ENCODE results near the gene PRTN3. TPM values are rescaled to one million over a fixed set of nuclear protein-coding genes. Genes with fewer than 3 reads are reported as not detected.
A peak's percentile ranks its signal among the peaks of the same experiment; 100 is the strongest.

Gene PRTN3
- total and polyA plus RNA-seq, 2 experiments from 2014 or later, result not detected

DNA sequence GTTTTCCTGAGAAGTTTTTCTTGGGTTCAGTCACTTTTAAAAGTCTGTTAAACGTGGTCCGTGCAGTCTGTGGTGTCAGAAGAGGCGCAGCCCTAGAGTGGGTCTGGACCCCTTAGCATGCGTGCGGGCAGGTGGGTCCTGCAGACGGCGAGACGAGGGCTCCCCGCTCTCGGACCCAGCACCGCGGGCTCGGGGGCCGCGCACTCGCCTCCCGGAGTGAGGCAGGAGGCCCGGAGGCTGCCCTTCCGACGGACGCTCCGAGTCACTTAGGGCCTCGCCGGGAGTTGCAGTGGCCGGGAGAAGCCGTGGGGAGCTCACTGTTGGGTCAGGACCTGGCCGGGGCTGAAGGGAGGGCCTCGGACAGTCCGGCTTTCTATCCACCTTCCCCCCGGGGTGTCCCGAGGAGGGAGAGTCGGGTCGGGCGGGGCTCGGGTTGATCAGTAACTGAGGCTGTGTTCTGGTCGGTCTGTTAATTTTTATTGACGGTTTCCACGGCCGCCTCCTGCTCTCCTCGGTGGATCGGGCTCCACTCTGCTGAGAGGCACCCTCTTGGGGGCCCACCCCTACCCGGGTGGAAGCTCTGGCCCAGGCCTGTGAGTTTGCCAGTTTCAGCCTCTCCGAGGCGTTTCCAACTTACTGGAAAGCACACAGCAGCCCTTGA lies 42.3 kb upstream of the PRTN3 start:
- Histone ChIP-seq H3K4me2 (peak overlapping the region; percentile 98), H4K20me1 (ENCODE audit: insufficient read depth, poor library complexity, severe bottlenecking) (peaks cover 57% of the 10 kb centered on the region), H3K79me2 (peaks cover 60% of the 10 kb centered on the region), H3K27ac (peak overlapping the region; percentile 97), H3K27me3 (no peaks in the 10 kb centered on the region), H3K9me3 (ENCODE audit: low read depth) (no peaks in the 10 kb centered on the region), H3K9me2 (replicated peaks; ENCODE audit: insufficient read depth) (no peaks in the 10 kb centered on the region), H2AFZ (no peak overlapping the region), H3K4me1 (ENCODE audit: insufficient read depth) (peaks cover 40% of the 10 kb centered on the region), H3K36me3 (replicated peaks; ENCODE audit: insufficient read depth, low read depth) (no peaks in the 10 kb centered on the region), H3K4me3 (peak overlapping the region; percentile 100)
- no peak for TF ChIP-seq EZH2phosphoT487 (IDR thresholded peaks at IDR 0.05; ENCODE audit: low read depth, severe bottlenecking, unreplicated experiment)
- 1% methylated on average over 41 of the region's 44 CpGs for WGBS (ENCODE audit: low lambda C conversion rate, missing lambda C conversion rate)
- peak; percentile 71 for DNase-seq (ENCODE audit: low spot score)

DNA sequence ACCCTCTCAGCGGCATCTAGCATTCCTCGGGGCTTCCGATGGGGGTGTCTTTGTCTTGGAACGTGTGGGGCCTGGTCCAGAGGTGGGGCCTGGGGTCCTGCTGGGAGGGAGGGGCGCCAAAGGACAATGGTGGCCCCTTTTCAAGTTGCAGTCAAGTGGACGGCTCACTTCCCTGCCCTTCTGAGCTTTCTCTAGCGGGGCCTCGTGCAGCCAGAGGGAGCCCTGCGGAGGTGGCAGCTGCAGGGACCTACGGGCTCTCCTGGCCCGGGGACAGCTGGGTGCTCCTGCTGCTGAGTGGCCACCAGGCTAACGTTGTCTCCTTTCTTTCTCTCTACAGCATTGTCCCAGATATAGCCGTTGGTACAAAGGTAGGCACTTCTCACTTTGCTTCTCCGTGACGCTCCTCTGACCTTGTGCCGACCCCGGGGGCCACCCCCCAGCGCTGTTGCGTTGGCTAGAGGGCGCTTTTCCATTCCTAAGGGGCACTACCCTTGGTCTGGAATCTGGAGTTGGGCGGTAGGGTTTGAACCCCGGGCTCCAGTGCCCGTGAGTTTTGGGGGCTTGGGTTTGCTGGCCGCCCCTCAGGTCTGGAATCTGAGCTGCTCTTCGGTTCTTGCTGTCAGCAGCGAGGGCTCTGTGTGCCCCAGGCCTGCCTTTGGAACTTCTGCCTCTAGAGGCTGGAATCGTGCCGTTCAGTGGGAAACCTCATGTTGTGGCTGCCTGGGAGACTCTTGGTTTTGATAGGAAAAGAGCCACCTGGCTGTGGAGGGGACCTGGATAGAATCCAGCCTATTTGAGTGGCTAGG lies 41.5 kb upstream of the PRTN3 start:
- Histone ChIP-seq H3K27ac (peak overlapping the region; percentile 97), H3K4me1 (ENCODE audit: insufficient read depth) (peaks cover 40% of the 10 kb centered on the region), H3K9me3 (ENCODE audit: low read depth) (no peaks in the 10 kb centered on the region), H3K9me2 (replicated peaks; ENCODE audit: insufficient read depth) (no peaks in the 10 kb centered on the region), H3K4me3 (peak overlapping the region; percentile 100), H2AFZ (no peak overlapping the region), H4K20me1 (ENCODE audit: insufficient read depth, poor library complexity, severe bottlenecking) (peaks cover 64% of the 10 kb centered on the region), H3K27me3 (no peaks in the 10 kb centered on the region), H3K79me2 (peaks cover 68% of the 10 kb centered on the region), H3K4me2 (peak overlapping the region; percentile 98), H3K36me3 (replicated peaks; ENCODE audit: insufficient read depth, low read depth) (no peaks in the 10 kb centered on the region)
- no peak for DNase-seq (ENCODE audit: low spot score)
- TF ChIP-seq EZH2phosphoT487 (IDR thresholded peaks at IDR 0.05; ENCODE audit: low read depth, severe bottlenecking, unreplicated experiment), result no peak
- TF ChIP-seq, protein P1, sequence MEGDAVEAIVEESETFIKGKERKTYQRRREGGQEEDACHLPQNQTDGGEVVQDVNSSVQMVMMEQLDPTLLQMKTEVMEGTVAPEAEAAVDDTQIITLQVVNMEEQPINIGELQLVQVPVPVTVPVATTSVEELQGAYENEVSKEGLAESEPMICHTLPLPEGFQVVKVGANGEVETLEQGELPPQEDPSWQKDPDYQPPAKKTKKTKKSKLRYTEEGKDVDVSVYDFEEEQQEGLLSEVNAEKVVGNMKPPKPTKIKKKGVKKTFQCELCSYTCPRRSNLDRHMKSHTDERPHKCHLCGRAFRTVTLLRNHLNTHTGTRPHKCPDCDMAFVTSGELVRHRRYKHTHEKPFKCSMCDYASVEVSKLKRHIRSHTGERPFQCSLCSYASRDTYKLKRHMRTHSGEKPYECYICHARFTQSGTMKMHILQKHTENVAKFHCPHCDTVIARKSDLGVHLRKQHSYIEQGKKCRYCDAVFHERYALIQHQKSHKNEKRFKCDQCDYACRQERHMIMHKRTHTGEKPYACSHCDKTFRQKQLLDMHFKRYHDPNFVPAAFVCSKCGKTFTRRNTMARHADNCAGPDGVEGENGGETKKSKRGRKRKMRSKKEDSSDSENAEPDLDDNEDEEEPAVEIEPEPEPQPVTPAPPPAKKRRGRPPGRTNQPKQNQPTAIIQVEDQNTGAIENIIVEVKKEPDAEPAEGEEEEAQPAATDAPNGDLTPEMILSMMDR (IDR thresholded peaks at IDR 0.05; ENCODE audit: poor library complexity), result peak; percentile 26
- TF ChIP-seq EZH2 (IDR thresholded peaks at IDR 0.05; ENCODE audit: borderline replicate concordance), result no peak
- WGBS (ENCODE audit: low lambda C conversion rate, missing lambda C conversion rate), result 7% methylated on average over 28 of the region's 28 CpGs

DNA sequence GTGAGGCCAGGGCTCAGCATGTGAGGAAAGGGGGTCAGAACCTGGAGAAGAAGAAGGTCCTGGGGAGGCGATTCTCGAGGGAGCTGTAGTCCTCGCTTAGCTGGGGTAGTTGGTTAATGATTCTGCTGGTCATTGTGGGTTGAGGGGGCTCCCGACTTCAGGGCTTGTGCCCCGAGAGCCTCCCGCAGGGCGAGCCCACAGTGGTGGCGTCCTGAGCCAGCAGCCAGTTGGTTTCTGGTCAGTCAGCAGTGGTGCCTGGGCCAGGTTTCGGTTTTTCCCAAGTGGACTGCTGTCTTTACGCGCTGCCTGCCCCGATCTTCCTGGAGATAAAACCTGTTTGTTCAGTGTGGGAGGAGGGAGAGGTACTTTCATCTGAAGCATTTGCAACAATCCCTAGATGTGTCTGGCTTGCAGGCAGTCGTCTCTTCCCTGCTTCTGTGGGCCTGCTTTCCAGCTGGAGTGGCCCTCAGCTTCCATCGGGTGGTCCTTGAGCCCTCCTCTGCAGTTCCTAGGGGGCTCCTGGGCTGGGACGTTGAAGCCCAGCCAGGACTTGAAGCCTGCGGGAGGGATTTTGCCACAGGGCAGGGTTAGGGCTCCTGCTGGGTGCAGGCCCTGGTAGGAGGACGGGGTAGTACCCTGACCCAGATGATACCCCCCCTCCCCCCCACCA lies 40.3 kb upstream of the PRTN3 start:
- peaks cover 40% of the 10 kb centered on the region for H3K4me1 ChIP-seq (ENCODE audit: insufficient read depth)
- peak; percentile 78 for DNase-seq (ENCODE audit: low spot score)

More for the DNA sequence above, 40.3 kb upstream of the PRTN3 start:
- 37% methylated on average over 16 of the region's 17 CpGs for WGBS (ENCODE audit: low lambda C conversion rate, missing lambda C conversion rate)
- Histone ChIP-seq H3K27ac (peak overlapping the region; percentile 97), H2AFZ (no peak overlapping the region), H3K79me2 (peaks cover 80% of the 10 kb centered on the region), H4K20me1 (ENCODE audit: insufficient read depth, poor library complexity, severe bottlenecking) (peaks cover 77% of the 10 kb centered on the region), H3K4me2 (peak overlapping the region; percentile 98), H3K36me3 (replicated peaks; ENCODE audit: insufficient read depth, low read depth) (no peaks in the 10 kb centered on the region), H3K9me3 (ENCODE audit: low read depth) (no peaks in the 10 kb centered on the region), H3K4me3 (peak overlapping the region; percentile 100), H3K9me2 (replicated peaks; ENCODE audit: insufficient read depth) (no peaks in the 10 kb centered on the region), H3K27me3 (no peaks in the 10 kb centered on the region)
- no peak for TF ChIP-seq EZH2 (IDR thresholded peaks at IDR 0.05; ENCODE audit: borderline replicate concordance)
- TF ChIP-seq EZH2phosphoT487 (IDR thresholded peaks at IDR 0.05; ENCODE audit: low read depth, severe bottlenecking, unreplicated experiment), result no peak
- TF ChIP-seq, protein P1 (IDR thresholded peaks at IDR 0.05; ENCODE audit: poor library complexity), result no peak

All from hepatocyte (in vitro differentiated cells).